ENCODE results near the gene PHKG2.

PHKG2 gene

DNA sequence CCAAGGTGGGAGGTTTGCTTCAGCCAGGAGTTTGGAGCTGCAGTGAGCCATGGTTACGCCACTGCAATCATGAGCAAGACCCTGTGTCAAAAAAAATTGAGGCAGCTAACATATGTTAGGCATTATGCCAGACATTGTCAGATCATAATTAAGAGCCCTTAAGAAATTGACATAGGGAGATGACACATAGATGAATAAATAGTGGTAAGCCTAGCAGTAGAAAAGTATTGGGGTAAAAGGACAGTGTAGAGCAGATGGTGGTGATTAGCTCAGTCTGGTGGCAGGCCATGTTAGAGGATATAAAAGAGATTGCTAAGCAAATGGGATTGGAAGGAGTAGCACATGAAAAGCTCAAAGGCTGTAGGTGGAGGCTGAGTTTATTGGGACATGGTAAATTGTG, 26.6 kb upstream of the PHKG2 start:
- TF ChIP-seq, protein P1, sequence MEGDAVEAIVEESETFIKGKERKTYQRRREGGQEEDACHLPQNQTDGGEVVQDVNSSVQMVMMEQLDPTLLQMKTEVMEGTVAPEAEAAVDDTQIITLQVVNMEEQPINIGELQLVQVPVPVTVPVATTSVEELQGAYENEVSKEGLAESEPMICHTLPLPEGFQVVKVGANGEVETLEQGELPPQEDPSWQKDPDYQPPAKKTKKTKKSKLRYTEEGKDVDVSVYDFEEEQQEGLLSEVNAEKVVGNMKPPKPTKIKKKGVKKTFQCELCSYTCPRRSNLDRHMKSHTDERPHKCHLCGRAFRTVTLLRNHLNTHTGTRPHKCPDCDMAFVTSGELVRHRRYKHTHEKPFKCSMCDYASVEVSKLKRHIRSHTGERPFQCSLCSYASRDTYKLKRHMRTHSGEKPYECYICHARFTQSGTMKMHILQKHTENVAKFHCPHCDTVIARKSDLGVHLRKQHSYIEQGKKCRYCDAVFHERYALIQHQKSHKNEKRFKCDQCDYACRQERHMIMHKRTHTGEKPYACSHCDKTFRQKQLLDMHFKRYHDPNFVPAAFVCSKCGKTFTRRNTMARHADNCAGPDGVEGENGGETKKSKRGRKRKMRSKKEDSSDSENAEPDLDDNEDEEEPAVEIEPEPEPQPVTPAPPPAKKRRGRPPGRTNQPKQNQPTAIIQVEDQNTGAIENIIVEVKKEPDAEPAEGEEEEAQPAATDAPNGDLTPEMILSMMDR (IDR thresholded peaks at IDR 0.05; ENCODE audit: extremely low read depth, missing control alignments): no peak
- DNase-seq (ENCODE audit: low spot score): no peak

DNA sequence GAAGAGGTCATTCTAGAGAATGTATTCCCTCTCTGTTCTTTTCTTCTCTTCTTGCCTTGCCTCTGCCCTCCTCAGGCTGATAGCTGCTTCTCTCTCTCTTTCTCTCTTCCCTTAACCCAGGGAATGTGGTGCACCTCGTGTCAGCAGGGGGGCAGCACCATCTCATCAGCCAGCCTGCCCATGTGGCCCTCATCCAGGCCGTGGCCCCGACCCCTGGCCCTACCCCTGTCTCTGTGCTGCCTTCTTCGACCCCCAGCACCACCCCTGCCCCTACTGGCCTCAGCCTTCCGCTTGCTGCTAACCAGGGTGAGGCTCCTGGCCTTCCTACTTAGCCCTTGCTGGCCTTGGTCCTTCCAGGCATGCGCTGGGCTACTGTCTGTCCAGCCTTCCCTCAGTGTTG, 25.8 kb upstream of the PHKG2 start:
- TF ChIP-seq, protein P1 (IDR thresholded peaks at IDR 0.05; ENCODE audit: extremely low read depth, missing control alignments): no peak
- DNase-seq (ENCODE audit: low spot score): no peak

DNA sequence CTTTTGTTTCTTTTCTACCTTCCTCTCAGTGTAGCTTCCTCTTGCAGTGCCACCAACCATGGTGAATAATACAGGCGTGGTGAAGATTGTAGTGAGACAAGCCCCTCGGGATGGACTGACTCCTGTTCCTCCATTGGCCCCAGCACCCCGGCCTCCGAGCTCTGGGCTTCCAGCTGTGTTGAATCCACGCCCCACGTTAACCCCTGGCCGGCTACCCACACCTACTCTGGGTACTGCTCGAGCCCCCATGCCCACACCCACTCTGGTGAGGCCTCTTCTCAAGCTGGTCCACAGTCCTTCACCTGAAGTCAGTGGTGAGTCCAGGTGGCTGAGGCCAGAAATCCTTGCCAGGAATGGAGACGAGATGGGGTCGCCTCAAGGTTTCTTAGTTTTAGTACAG, 25.3 kb upstream of the PHKG2 start:
- TF ChIP-seq, protein P1 (IDR thresholded peaks at IDR 0.05; ENCODE audit: extremely low read depth, missing control alignments): no peak
- DNase-seq (ENCODE audit: low spot score): no peak

DNA sequence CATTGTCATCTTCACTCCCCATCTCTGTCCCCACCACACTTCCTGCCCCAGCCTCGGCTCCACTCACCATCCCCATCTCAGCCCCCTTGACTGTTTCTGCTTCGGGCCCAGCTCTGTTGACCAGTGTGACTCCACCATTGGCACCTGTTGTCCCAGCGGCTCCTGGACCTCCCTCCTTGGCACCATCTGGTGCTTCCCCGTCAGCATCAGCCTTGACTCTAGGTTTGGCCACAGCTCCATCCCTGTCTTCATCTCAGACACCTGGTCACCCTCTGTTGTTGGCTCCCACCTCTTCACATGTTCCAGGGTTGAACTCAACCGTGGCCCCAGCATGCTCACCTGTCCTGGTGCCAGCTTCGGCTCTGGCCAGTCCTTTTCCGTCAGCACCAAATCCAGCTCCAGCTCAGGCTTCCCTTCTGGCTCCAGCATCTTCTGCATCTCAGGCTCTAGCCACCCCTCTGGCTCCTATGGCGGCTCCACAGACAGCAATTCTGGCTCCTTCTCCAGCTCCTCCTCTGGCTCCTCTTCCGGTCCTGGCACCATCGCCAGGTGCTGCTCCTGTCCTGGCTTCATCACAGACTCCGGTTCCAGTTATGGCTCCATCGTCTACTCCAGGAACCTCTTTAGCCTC, 24.4 kb upstream of the PHKG2 start:
- no peak for DNase-seq (ENCODE audit: low spot score)
- TF ChIP-seq, protein P1 (IDR thresholded peaks at IDR 0.05; ENCODE audit: extremely low read depth, missing control alignments): no peak

DNA sequence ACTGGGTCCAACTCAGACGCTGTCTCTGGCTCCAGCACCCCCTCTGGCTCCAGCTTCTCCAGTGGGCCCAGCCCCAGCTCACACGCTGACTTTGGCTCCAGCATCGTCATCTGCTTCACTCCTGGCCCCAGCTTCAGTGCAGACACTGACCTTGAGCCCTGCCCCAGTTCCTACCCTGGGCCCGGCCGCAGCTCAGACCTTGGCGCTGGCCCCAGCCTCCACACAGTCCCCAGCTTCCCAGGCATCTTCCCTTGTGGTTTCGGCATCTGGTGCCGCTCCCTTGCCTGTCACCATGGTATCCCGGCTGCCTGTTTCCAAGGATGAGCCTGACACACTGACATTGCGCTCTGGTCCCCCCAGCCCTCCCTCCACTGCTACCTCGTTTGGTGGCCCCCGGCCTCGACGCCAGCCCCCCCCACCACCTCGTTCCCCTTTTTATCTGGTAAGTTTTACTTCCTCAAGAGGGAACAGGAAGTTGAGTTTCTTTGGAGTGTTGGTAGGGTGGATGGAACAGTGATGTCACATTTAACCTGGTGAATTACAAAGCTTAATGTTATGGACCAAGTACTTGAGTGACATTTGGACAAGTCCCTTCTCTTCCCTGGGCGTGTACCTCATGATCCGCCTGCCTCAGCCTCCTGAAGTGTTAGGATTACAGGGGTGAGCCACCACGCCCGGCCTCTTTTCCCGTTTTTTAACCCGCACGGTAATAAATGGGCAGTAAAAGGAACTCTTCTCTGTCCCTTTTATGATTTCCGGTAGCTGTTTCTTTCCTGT, 23.4 kb upstream of the PHKG2 start:
- TF ChIP-seq, protein P1 (IDR thresholded peaks at IDR 0.05; ENCODE audit: extremely low read depth, missing control alignments): no peak
- no peak for DNase-seq (ENCODE audit: low spot score)

DNA sequence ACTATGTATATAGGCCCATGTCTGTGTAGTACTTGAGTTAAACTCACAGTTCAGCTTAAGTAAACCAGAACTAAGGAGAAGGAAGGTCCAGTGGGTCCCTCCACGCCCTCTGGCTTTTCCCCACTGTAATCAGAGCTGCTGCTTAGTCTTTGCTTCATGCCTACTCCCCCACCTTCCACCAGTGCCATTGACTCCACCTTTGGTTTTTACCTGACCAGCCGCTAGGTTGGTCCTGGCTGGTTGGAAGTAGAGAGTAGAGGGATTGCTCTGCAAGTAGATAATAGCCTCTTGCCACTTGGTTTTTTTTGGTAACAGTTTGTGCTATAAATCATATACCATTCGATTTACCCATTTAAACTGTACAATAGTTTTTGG, 22.8 kb upstream of the PHKG2 start:
- TF ChIP-seq, protein P1 (IDR thresholded peaks at IDR 0.05; ENCODE audit: extremely low read depth, missing control alignments): no peak
- DNase-seq (ENCODE audit: low spot score): no peak

DNA sequence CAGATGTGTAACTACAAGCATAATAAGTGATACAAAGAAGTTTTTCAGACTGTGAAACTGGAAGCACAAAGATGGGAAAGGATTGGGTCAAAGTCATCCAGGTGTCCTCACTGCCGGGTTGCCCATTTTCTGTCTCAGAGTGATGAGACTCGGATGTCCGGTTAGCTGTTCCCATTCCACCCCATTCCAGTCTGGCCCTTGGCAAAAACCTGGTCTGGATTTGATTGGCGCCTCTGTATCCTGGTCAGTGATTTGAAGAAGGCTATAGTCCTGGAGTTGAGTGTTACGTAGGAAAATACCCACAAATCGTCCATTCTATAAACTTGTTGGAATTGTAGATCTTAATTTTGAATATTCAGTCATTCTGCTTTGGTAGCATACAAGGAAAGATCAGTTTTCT, 19.9 kb upstream of the PHKG2 start:
- DNase-seq (ENCODE audit: low spot score): no peak
- TF ChIP-seq, protein P1 (IDR thresholded peaks at IDR 0.05; ENCODE audit: extremely low read depth, missing control alignments): no peak

Data from GM20000 (cell line).